Stimulated activated naive CD8-positive, alpha-beta T cell treated with anti-CD3 and anti-CD28 coated beads, Interleukin-15, amount 100 ng/mL, for 72 hours (primary cell): ENCODE results near the gene PLCB4.

Experiments
- ATAC-seq: fragments of 150-1000 bp; cut with Tn5 transposase; 2 replicates; pipeline ENCODE4 v1.10.0; 2021; ENCODE audit warnings: mild to moderate bottlenecking, moderate library complexity
- DNase-seq, 2 donors: peaks; one replicate each; pipeline ENCODE4 v3.0.0; 2021 to 2022
- H3K27ac Mint-ChIP-seq, 2 donors: one replicate each; pipeline ENCODE4 v1.8.0; 2022; ENCODE audit warnings: mild to moderate bottlenecking in 2 of 2, mixed read lengths in 2 of 2, moderate library complexity in 2 of 2
- H3K27me3 Mint-ChIP-seq: one replicate; pipeline ENCODE4 v1.8.0; 2022; ENCODE audit warnings: mixed read lengths
- H3K4me1 Mint-ChIP-seq: one replicate; pipeline ENCODE4 v1.8.0; 2022; ENCODE audit warnings: mild to moderate bottlenecking, mixed read lengths
- H3K4me3 Mint-ChIP-seq, 2 donors: one replicate each; pipeline ENCODE4 v1.8.0; 2022; ENCODE audit warnings: mild to moderate bottlenecking in 2 of 2, mixed read lengths in 2 of 2, moderate library complexity in 1 of 2
- H3K9me3 Mint-ChIP-seq, 2 donors: one replicate each; pipeline ENCODE4 v1.8.0; 2022; ENCODE audit warnings: mixed read lengths in 2 of 2

The PLCB4 gene

DNA sequence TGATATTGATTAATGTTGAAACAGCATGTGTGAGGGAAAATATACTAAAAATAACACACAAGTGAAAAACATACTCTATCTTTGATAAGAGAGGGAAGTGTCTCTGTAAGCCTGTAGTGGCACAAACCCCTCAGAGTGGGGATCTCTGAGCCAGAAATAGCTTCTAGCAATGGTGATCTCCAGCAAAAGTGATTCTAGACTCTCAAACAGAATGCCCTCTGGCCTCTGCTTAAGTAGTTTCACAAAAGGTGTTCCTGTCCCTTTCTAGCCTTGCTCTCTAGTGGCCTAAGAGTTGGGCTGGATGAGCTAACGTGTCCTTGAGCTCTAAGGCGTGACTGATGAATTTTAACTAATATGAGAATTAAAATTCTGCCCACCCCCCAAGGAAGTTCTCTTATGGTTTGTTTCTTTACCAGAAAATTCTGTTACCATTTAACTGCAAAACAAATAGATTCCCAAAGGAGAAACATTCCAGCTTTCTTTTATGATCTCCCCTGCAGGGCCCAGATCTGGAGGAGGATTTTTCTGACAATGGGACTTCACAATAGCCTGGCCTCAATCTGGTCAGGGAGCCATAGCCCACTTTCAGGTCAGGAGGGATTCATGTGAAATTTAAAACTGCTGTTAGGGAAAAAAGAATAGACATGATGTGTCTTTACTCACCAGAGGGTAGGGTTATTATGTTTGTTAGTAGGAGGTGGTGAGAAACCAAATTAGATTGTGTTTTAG lies 263.0 kb downstream of the PLCB4 start:
- H3K4me1 Mint-ChIP-seq: no peaks in the 10 kb centered on the region
- ATAC-seq: no peak
- H3K4me3 Mint-ChIP-seq: no peak overlapping the region
- H3K27me3 Mint-ChIP-seq: no peaks in the 10 kb centered on the region
- H3K27ac Mint-ChIP-seq: no peak overlapping the region
- DNase-seq: no peak
- no peaks in the 10 kb centered on the region for H3K9me3 Mint-ChIP-seq

DNA sequence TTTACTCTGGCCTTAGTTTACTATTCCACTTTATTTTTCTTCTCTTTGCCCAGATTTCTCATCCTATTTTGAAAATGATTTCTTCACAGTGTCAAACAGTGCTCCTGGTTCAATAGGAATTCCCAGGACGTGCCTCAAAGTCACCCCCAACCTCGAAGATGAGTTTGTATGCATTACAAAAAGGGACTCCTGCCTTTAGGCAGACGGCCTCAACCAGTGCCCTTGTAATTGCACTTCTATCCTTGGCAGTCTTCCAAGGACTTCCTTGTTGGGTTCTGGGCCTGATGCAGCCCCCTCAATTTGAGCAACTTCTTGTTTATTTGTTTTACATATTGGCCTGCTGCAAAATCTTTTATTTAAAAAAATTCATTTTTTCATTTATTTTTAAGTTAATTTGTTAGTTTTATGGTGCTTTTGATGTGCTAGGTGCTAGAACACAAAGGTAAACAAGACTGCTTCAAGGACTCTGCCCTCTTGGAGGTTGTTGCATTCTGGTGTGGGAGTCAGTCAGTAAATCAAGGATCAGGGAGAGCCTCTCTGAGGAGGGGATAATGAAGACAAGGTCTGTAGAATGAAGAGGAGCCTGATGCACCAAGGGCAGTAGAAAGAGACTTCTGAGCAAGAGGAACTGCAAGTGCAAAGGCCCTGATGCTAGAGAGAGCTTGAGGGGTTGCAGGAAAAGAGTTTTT lies 264.0 kb downstream of the PLCB4 start:
- Mint-ChIP-seq H3K27ac (no peak overlapping the region), H3K4me1 (no peaks in the 10 kb centered on the region), H3K4me3 (no peak overlapping the region), H3K9me3 (no peaks in the 10 kb centered on the region), H3K27me3 (no peaks in the 10 kb centered on the region)
- DNase-seq (no peak), ATAC-seq (no peak)

DNA sequence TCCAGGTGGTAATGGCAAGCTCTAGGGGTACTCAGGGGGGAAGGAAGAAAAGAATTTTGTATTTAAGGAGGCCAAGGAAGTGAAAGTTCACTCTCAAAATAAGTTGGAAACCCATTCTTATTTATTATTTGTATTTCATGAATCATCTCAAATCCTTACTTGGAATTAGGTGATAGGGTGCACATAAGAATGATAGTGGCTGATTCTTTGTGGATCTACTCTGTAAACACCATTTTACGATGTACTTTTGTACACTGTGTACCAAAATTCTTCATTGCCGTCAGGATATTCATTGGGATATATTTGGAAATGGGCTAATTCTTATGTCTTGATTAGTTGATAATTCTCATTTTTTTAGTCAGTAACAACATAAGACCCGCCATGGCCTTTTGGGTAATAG lies 266.0 kb downstream of the PLCB4 start:
- Mint-ChIP-seq H3K4me3 (no peak overlapping the region), H3K27me3 (no peaks in the 10 kb centered on the region), H3K4me1 (no peaks in the 10 kb centered on the region), H3K27ac (no peak overlapping the region), H3K9me3 (no peaks in the 10 kb centered on the region)
- DNase-seq: no peak
- ATAC-seq: no peak

DNA sequence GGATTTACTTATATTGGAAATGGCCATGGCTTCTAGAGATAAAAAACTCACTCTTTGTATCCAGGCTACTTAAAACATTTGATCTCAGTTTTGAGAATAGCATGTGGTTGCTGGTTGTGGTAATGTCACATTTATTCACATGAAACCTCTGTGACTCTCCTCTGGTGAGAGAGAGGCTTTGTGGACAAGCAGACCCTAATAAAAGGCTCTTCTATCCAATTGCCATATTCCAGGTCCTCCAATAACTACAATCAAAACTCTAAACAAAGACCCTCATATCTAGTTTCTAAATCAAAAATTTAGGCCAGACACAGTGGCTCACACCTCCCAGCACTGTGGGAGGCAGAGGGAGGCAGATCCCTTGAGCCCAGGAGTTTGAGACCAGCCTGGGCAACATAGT lies 269.2 kb downstream of the PLCB4 start:
- Mint-ChIP-seq H3K4me3 (no peak overlapping the region), H3K4me1 (no peaks in the 10 kb centered on the region), H3K27ac (no peak overlapping the region), H3K27me3 (no peaks in the 10 kb centered on the region), H3K9me3 (no peaks in the 10 kb centered on the region)
- no peak for DNase-seq
- ATAC-seq: no peak

DNA sequence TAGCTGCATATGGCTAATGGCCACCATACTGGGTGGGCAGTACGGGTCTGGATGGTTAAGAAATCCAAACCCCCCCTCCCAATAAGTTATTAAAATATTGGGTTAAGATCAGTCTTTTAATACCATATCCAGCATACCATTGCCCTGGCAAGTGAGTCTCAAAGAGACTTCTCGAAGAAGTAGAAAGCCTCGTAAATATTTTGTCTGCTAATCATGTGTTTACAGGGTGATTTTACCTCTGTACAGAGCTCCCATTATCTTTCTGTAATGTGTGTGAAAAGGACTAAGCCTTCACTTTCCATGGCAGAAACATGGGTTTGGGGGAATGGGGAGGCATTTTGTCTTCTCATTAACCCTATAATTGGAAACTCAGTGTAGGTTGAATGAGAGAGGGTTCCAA lies 270.8 kb downstream of the PLCB4 start:
- no peaks in the 10 kb centered on the region for H3K27me3 Mint-ChIP-seq
- no peak overlapping the region for H3K27ac Mint-ChIP-seq
- H3K4me1 Mint-ChIP-seq: no peaks in the 10 kb centered on the region
- ATAC-seq (no peak), DNase-seq (no peak)
- no peak overlapping the region for H3K4me3 Mint-ChIP-seq
- peaks cover 0 to 4% of the 10 kb centered on the region in 2 donors for H3K9me3 Mint-ChIP-seq

DNA sequence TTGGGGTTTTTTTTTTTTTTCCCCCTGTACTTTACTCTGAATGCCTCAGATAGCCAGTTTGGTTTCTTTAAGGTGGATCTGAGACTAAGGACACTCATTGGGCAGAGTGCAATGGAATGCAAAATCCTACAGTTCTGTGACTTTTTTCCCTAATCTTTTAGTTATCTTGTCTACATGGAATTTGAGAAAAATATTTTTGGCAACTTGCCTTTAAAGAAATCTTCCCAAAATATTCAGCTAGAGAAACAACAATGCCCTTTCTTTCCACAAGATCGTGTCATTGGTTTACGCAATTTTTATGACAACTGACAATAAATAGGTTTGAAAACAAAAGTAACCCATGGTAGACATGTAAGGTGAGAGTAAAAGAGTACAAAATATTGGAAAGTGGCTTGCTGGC lies 273.8 kb downstream of the PLCB4 start:
- ATAC-seq: no peak
- Mint-ChIP-seq H3K27ac (no peak overlapping the region), H3K4me1 (no peaks in the 10 kb centered on the region), H3K4me3 (no peak overlapping the region), H3K9me3 (peaks cover 0 to 4% of the 10 kb centered on the region in 2 donors), H3K27me3 (no peaks in the 10 kb centered on the region)
- DNase-seq: no peak

DNA sequence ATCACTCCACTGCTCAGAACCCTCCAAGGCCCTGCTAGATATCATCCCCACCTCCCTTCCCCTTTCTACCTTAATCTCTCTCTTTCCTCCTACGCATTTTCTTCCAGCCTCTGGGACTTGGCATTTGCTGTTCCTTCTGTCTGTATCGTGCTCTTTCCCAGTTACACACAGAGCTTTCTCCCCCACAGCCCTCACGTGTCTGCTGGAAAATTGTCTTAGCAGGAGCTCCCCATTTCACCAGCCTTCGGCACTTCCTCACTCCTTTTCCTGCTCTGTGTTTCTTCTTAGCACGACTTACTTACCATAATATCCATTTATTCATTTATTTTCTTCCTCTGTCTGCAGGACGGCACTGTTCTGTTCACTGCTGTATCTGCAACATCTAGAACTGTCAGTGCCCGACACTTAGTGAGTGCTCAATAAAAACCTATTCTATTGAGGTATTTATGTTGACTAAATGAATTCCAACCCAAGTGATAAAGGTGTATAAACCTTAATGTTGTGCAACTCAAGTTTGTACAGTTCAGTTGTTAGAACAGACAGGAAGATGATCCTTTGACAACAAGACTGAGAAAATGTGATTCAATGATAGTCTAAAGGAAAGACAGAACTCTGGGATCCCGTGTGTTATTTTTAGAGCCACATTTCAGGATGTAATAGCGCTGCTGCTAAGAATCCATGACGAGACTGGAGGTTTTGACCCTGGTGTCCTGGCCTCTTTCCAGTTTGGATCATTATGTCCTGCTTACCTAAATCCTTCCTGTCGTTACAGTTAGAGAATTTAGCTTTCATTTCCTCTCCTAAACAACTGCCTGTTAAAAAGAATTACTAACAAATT lies 275.4 kb downstream of the PLCB4 start:
- Mint-ChIP-seq H3K9me3 (peaks cover 0 to 4% of the 10 kb centered on the region in 2 donors), H3K27me3 (no peaks in the 10 kb centered on the region), H3K27ac (no peak overlapping the region), H3K4me3 (no peak overlapping the region), H3K4me1 (no peaks in the 10 kb centered on the region)
- DNase-seq (no peak), ATAC-seq (no peak)

DNA sequence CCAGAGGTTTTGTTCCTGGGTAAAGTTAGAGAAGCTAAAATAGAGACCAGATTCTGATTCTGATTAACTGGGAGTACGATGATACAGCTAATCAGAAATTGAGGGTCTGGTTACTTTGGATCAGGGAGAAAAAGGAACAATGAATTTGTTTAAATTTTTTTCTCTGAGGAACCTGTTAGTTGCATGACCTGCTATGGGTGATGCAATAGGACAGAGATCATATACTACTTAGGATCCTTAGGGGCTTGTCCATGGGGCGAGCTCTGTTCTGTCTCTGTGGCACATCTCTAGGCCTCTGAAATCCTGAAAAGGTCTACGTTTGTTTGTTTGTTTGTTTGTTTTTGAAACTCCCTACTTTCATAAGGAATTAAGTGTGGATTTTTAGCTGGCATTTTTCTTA lies 279.4 kb downstream of the PLCB4 start:
- no peak for DNase-seq
- Mint-ChIP-seq H3K9me3 (peaks cover 0 to 4% of the 10 kb centered on the region in 2 donors), H3K27me3 (no peaks in the 10 kb centered on the region), H3K4me3 (no peak overlapping the region), H3K27ac (no peak overlapping the region), H3K4me1 (no peaks in the 10 kb centered on the region)
- no peak for ATAC-seq

DNA sequence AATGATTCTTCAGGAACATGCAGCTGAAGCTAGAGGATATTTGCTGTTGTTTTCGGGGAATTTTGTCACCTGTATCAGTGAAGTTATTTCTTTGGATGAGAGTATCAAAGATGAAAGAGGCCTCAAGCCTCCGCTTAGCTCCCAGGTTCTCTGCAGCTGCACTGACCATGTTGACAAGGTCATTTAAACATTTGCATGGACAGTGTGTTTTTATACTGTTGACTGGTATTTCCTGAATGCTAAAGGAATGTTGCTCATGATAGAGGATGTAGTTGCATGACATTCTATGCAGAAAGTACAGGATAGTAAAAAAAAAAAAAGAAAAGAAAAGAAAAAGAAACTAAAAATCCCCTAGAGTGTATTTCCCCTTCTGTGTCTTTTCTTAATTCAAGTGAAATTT lies 279.9 kb downstream of the PLCB4 start:
- no peak overlapping the region for H3K4me3 Mint-ChIP-seq
- no peak overlapping the region for H3K27ac Mint-ChIP-seq
- DNase-seq (no peak), ATAC-seq (no peak)
- peaks cover 0 to 4% of the 10 kb centered on the region in 2 donors for H3K9me3 Mint-ChIP-seq
- H3K4me1 Mint-ChIP-seq: no peaks in the 10 kb centered on the region
- H3K27me3 Mint-ChIP-seq: no peaks in the 10 kb centered on the region

DNA sequence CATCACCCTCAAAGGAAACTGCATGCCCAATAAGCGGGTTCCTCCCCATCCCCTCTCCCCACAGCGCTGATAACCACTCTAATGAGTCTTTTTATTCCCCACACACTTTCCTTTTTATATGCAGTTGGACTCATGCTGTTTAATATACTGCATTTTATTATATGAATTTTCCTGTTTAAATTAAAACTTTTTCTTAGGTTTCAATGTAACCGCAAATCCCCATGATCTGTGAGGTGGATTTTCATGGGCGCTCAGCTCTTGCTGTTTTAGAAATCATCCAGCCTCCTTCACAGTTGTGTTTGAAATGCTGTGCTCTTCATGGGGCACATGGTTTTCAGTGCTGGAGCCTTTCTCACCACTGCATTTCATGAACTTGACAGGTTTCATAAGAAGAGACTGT lies 280.4 kb downstream of the PLCB4 start:
- Mint-ChIP-seq H3K9me3 (peaks cover 0 to 1% of the 10 kb centered on the region in 2 donors), H3K27ac (no peak overlapping the region), H3K27me3 (no peaks in the 10 kb centered on the region), H3K4me1 (no peaks in the 10 kb centered on the region), H3K4me3 (no peak overlapping the region)
- no peak for DNase-seq
- ATAC-seq: no peak

DNA sequence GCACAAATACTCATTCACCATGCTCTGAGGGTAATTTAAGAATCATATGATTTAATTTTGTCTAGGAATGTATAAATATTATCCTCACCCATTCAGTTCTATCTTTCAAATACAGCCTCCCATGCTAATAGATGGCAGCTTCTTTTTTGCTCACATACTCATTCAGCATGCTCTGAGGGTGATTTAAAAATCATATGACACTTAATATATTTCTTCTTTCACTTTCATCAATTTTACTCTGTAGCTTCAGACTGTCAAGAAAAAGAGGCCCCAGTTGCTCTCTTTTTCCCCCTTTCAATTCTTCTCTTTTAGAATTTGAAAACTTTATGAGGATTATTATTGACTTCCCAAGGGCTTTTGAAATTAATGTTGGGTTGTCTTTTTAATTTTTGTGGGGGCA lies 283.9 kb downstream of the PLCB4 start:
- H3K27ac Mint-ChIP-seq: no peak overlapping the region
- H3K4me3 Mint-ChIP-seq: no peak overlapping the region
- no peaks in the 10 kb centered on the region for H3K4me1 Mint-ChIP-seq
- ATAC-seq: no peak
- no peak for DNase-seq
- H3K27me3 Mint-ChIP-seq: no peaks in the 10 kb centered on the region
- no peaks in the 10 kb centered on the region for H3K9me3 Mint-ChIP-seq

DNA sequence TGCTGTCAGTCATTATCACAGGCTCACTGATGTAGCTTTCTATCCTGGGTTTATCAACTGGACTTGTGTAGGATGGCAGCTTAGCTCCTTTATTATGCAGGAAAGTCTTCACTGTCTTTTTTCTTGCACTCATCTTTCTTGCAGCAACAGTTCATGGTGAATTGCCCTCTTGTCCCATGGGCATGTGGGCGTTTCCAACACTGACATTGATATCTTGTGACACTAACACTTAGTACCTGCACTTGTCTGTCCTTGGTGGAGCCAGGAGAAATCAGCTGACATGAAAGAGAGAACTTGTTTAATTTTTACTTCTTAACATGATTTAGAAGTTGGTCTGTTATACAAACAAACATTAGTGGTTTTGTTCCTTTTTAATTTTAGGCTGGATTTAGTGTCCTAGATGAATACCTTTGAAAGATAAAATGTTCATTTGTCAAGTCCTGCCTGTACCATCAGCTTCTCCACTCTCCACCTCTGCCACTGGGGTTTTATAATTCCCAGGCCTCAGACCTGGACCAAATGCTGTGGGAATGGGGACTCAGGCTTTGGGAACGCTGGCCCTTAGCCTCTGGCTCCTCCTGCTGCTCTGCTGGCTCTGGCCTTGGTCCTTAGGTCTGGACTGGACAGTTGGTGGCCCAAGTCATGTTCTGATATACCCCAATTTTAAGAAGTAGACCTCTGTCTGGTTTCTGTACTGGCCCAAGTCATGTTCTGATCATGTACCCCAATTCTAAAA lies 284.5 kb downstream of the PLCB4 start:
- no peak overlapping the region for H3K27ac Mint-ChIP-seq
- ATAC-seq: no peak

DNA sequence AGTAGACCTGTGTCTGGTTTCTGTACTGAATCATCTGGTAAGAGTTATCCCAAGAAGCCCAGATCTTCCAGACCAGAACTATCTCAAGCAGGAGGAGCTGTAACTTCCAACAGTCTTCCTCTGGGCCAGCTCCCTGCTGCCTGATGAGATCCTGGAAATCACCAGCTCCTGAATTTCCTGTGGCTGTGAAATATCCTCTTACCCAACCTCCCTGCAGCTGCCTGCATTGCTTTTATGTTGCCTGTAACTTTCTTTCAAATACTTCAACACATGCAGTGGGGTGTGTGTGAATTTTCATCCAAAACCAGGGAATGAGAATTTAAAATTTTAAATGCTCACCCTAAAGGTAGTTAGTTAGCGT lies 285.0 kb downstream of the PLCB4 start:
- DNase-seq: no peak
- H3K27me3 Mint-ChIP-seq: no peaks in the 10 kb centered on the region
- no peak overlapping the region for H3K27ac Mint-ChIP-seq

More for the DNA sequence above, 284.5 kb downstream of the PLCB4 start:
- no peaks in the 10 kb centered on the region for H3K27me3 Mint-ChIP-seq
- H3K9me3 Mint-ChIP-seq: no peaks in the 10 kb centered on the region
- H3K4me1 Mint-ChIP-seq: no peaks in the 10 kb centered on the region
- DNase-seq: no peak
- H3K4me3 Mint-ChIP-seq: no peak overlapping the region

DNA sequence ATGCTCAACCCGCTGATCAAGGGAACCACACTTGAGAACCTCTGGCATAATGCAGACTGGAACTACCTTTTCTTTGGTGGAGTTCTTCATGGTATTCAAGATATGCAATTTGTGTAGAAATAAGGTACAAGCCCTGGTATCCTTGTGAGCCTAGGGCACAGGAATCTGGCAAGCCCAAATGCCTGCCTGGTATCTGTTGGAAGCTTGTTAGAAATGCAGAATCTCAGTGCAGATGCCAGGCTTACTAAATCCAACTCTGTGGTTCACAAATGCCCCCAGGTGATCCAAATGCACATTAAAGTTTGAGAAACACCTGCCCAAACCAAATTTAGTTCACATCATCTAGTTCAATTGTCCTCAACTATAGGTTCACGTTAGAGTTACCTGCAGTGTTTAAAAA lies 285.7 kb downstream of the PLCB4 start:
- Mint-ChIP-seq H3K27ac (no peak overlapping the region), H3K27me3 (no peaks in the 10 kb centered on the region), H3K9me3 (no peaks in the 10 kb centered on the region), H3K4me1 (no peaks in the 10 kb centered on the region), H3K4me3 (no peak overlapping the region)
- no peak for ATAC-seq
- DNase-seq: no peak

More for the DNA sequence above, 285.0 kb downstream of the PLCB4 start:
- H3K4me1 Mint-ChIP-seq: no peaks in the 10 kb centered on the region
- ATAC-seq: no peak
- H3K4me3 Mint-ChIP-seq: no peak overlapping the region
- H3K9me3 Mint-ChIP-seq: no peaks in the 10 kb centered on the region

DNA sequence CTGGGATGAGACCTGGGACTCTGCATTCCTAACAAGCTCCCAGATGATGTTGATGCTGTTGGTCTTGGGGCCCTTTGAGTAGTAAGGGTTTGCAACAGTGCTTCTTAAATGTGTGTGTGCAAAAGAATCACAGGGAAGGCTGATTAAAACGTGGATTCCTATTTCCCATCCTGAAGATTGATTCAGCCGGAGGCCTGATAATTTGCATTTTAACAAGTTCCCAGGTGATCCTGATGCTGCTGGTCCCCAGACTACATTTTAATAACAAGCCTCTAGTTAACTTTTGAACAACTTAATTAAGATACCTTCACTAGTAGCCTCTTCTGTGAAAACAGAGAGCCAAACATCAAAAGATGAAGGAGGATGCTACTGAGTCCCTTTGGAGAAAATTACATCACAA lies 289.1 kb downstream of the PLCB4 start:
- H3K4me1 Mint-ChIP-seq: no peaks in the 10 kb centered on the region
- no peak overlapping the region for H3K4me3 Mint-ChIP-seq
- H3K27ac Mint-ChIP-seq: no peak overlapping the region
- H3K9me3 Mint-ChIP-seq: no peaks in the 10 kb centered on the region
- no peak for DNase-seq
- no peak for ATAC-seq
- no peaks in the 10 kb centered on the region for H3K27me3 Mint-ChIP-seq
